ENCODE data around the gene DECR2.

Gene DECR2

GRCh38 chr16:381789-382717 lies 19.6 kb upstream of the DECR2 start, which contains the start of gene PGAP6 (continued):
- TF ChIP-seq ZNF274 (IDR thresholded peaks at IDR 0.05; ENCODE audit: low read length): no peak
- TF ChIP-seq ZNF274 (tag by site-specific recombination; IDR thresholded peaks at IDR 0.05; ENCODE audit: borderline replicate concordance): no peak
- TF ChIP-seq ZBTB26 (tag by site-specific recombination; optimal IDR thresholded peaks at IDR 0.05): peak; percentile 52

GRCh38 chr16:383326-384051 lies 18.2 kb upstream of the DECR2 start:
- ChIA-PET POLR2A (interaction anchor here (0.7 to 2.9 kb wide), 2 partner anchors 13 to 66 kb away, joined by 3 to 10 read pairs; partner anchors contain the start of gene MRPL28), CTCF (interaction anchor here (0.8 to 1.0 kb wide), 2 partner anchors 12 to 277 kb away, joined by 3 to 4 read pairs; no protein-coding TSS in a partner anchor)
- TF ChIP-seq IKZF3 (tag by site-specific recombination; IDR thresholded peaks at IDR 0.05): 0 out of 2 replicates have a peak, but pooled peaks have one; percentile 7
- no peak for TF ChIP-seq ZNF837 (tag by site-specific recombination; IDR thresholded peaks at IDR 0.05)
- TF ChIP-seq ZBTB20 (tag by site-specific recombination; IDR thresholded peaks at IDR 0.05): no peak
- TF ChIP-seq ZNF362 (tag by site-specific recombination; IDR thresholded peaks at IDR 0.05): no peak
- peak; percentile 28; the same call in 1 of the 2 replicates for TF ChIP-seq ZFHX2 (tag by site-specific recombination; conservative IDR thresholded peaks at IDR 0.05)
- Histone ChIP-seq H3K9me3 (ENCODE audit: control insufficient read depth, insufficient read depth, low read depth, low read length) (no peaks in the 10 kb centered on the region), H3K4me3 (ENCODE audit: low read depth, low read length) (no peak overlapping the region), H3K4me1 (ENCODE audit: control insufficient read depth, insufficient read depth, low read length) (no peaks in the 10 kb centered on the region), H3K27ac (ENCODE audit: extremely low read depth, low read depth, low read length) (no peak overlapping the region), H3K36me3 (ENCODE audit: control insufficient read depth in 2 of 2, insufficient read depth in 1 of 2, low read length in 2 of 2) (no peaks in the 10 kb centered on the region)

- Histone ChIP-seq H3K9me3 (ENCODE audit: control insufficient read depth, insufficient read depth, low read depth, low read length) (no peaks in the 10 kb centered on the region), H3K36me3 (ENCODE audit: control insufficient read depth in 2 of 2, insufficient read depth in 1 of 2, low read length in 2 of 2) (no peaks in the 10 kb centered on the region), H3K4me1 (ENCODE audit: control insufficient read depth, insufficient read depth, low read length) (no peaks in the 10 kb centered on the region), H3K27ac (ENCODE audit: extremely low read depth, low read depth, low read length) (no peak overlapping the region), H3K4me3 (ENCODE audit: low read depth, low read length) (no peak overlapping the region)
- POLR2A ChIA-PET: interaction anchor here (0.8 to 1.4 kb wide), 2 partner anchors 15 to 289 kb away, joined by 3 to 4 read pairs; partner anchors contain the start of gene DECR2
- CTCF ChIA-PET: interaction anchor here (0.6 to 0.7 kb wide), 2 partner anchors 106 to 114 kb away, joined by 4 read pairs; no protein-coding TSS in a partner anchor
- no peak for TF ChIP-seq PRDM10 (tag by site-specific recombination; IDR thresholded peaks at IDR 0.05)
- no peak for TF ChIP-seq ZSCAN4 (tag by site-specific recombination; IDR thresholded peaks at IDR 0.05)
- TF ChIP-seq ZNF362 (tag by site-specific recombination; IDR thresholded peaks at IDR 0.05): peak; percentile 65; the same call in 1 of the 2 replicates
- TF ChIP-seq ZNF449 (tag by site-specific recombination; IDR thresholded peaks at IDR 0.05): no peak
- TF ChIP-seq HOXC10 (CRISPR knock-in tag; IDR thresholded peaks at IDR 0.05): no peak
- TF ChIP-seq ZNF221 (tag by site-specific recombination; IDR thresholded peaks at IDR 0.05; ENCODE audit: borderline replicate concordance): no peak
- no peak for TF ChIP-seq ZNF596 (tag by site-specific recombination; IDR thresholded peaks at IDR 0.05)
- TF ChIP-seq ZNF521 (tag by site-specific recombination; IDR thresholded peaks at IDR 0.05): no peak
- TF ChIP-seq YY2 (tag by site-specific recombination; IDR thresholded peaks at IDR 0.05): no peak
- TF ChIP-seq ZNF654 (tag by site-specific recombination; IDR thresholded peaks at IDR 0.05; ENCODE audit: low read depth): peak; percentile 37; the same call in 1 of the 2 replicates
- TF ChIP-seq OVOL3 (tag by site-specific recombination; IDR thresholded peaks at IDR 0.05): no peak
Measured at GRCh38 chr16:386641-387156, 15.0 kb upstream of the DECR2 start.
